Measurements from ENCODE around the gene CDK3. TPM values are rescaled to one million over a fixed set of nuclear protein-coding genes. Genes with fewer than 3 reads are reported as not detected.

Gene CDK3
- total and polyA plus RNA-seq, 12 donors = 0.74 to 56.7 (median 5.5) TPM; not detected in 3

DNA sequence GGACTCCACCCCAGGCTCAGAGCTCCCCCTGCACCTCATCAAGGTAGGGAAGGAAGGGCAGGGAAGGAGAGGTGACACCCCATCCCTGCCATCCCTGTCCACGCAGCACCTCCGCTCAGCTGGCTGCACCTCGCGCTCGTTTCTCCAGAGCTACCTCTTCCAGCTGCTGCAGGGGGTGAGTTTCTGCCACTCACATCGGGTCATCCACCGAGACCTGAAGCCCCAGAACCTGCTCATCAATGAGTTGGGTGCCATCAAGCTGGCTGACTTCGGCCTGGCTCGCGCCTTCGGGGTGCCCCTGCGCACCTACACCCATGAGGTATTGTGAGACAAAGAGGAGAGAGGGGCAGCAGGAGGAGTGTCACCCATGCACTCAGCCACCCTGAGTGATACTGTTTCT lies 1.4 kb downstream of the CDK3 start:
- WGBS, 4 donors = 96 to 97% (median 97%) methylated on average over 9 to 12 of the region's 12 CpGs
- no peak for DNase-seq
- intact Hi-C loops (cut with DNase I) = loop anchor here in 1 of 2 donors (5.0 kb wide), 1 partner anchor 95 kb away; no protein-coding TSS in a partner anchor
- no peaks in the 10 kb centered on the region for H3K36me3 ChIP-seq (replicated peaks in 1 of 2)
- H3K4me3 ChIP-seq = no peak overlapping the region
- peaks cover 3 to 11% of the 10 kb centered on the region in 2 donors for H3K4me1 ChIP-seq (replicated peaks in 1 of 2)
- H3K9me3 ChIP-seq (replicated peaks in 1 of 3) = no peaks in the 10 kb centered on the region
- H3K27me3 ChIP-seq = no peaks in the 10 kb centered on the region
- H3K27ac ChIP-seq = no peak overlapping the region
- TF ChIP-seq POLR2A (IDR thresholded peaks at IDR 0.05) = no peak
- TF ChIP-seq, protein P1, sequence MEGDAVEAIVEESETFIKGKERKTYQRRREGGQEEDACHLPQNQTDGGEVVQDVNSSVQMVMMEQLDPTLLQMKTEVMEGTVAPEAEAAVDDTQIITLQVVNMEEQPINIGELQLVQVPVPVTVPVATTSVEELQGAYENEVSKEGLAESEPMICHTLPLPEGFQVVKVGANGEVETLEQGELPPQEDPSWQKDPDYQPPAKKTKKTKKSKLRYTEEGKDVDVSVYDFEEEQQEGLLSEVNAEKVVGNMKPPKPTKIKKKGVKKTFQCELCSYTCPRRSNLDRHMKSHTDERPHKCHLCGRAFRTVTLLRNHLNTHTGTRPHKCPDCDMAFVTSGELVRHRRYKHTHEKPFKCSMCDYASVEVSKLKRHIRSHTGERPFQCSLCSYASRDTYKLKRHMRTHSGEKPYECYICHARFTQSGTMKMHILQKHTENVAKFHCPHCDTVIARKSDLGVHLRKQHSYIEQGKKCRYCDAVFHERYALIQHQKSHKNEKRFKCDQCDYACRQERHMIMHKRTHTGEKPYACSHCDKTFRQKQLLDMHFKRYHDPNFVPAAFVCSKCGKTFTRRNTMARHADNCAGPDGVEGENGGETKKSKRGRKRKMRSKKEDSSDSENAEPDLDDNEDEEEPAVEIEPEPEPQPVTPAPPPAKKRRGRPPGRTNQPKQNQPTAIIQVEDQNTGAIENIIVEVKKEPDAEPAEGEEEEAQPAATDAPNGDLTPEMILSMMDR (IDR thresholded peaks at IDR 0.05) = no peak

DNA sequence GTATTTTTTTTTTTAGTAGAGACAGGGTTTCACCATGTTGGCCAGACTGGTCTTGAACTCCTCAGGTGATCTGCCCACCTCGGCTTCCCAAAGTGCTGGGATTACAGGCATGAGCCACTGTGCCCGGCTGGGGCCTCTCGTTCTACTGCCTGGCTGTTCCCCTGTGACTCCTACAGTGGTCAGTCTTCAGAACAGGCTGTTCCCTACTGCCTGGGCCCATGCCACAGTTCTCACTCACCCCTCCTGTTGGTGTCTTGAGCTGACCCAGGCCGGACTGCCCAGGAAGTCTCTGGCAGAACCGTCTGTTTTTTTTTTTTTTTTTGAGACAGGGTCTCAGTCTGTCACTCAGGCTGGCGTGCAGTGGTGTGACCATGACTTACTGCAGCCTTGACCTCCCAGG lies 3.3 kb downstream of the CDK3 start:
- Histone ChIP-seq H3K9me3 (replicated peaks in 1 of 3) (no peaks in the 10 kb centered on the region), H3K27ac (no peak overlapping the region), H3K27me3 (no peaks in the 10 kb centered on the region), H3K4me1 (replicated peaks in 1 of 2) (peaks cover 3 to 11% of the 10 kb centered on the region in 2 donors), H3K36me3 (replicated peaks in 1 of 2) (no peaks in the 10 kb centered on the region), H3K4me3 (no peak overlapping the region)
- 64 to 75% (median 67%) methylated on average over 6 of the region's 6 CpGs for WGBS, 4 donors
- no peak for DNase-seq
- intact Hi-C loops (cut with DNase I) = loop anchor here (2.0 to 5.0 kb wide), 2 partner anchors 97 kb away; no protein-coding TSS in a partner anchor
- no peak for TF ChIP-seq POLR2A (IDR thresholded peaks at IDR 0.05)
- TF ChIP-seq, protein P1 (IDR thresholded peaks at IDR 0.05) = no peak

DNA sequence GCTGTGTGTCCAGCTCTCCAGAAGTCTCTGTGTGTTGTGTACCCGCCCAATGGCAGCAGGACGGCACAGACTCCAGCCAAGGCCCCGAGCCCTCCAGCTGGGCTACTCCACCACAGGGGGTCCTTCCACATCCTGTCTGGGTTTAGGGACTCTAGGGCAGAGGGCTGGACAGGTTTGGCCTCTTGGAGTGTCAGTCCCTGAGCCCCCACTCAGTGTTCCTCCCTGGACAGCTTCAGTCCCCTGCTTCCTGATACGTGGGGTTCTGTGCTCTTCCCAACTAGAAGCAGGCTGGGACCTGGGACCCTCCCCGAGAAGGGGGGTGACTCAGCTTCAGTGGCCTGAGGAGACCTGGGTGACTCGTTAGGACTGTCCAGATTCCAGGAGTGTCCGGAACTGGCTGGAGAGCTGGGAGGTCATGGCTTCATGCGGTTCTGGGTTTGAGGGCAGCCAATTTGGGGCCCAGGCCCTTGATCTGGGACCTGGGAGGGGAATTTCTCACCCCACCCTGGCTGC lies 4.2 kb downstream of the CDK3 start:
- whole genome bisulfite sequencing, 4 donors = 40 to 73% (median 62%) methylated on average over 2 to 8 of the region's 8 CpGs
- H3K27me3 ChIP-seq = no peaks in the 10 kb centered on the region
- no peaks in the 10 kb centered on the region for H3K9me3 ChIP-seq (replicated peaks in 1 of 3)
- no peak for TF ChIP-seq POLR2A (IDR thresholded peaks at IDR 0.05)
- TF ChIP-seq, protein P1 (IDR thresholded peaks at IDR 0.05) = no peak
- H3K4me1 ChIP-seq (replicated peaks in 1 of 2) = peaks cover 3 to 11% of the 10 kb centered on the region in 2 donors
- DNase-seq = peak in 5 of 7 donors; percentile 43 to 77 (median 47)
- H3K4me3 ChIP-seq = no peak overlapping the region
- intact Hi-C loops (cut with DNase I) = loop anchor here (2.0 to 5.0 kb wide), 2 partner anchors 98 kb away; no protein-coding TSS in a partner anchor
- H3K36me3 ChIP-seq (replicated peaks in 1 of 2) = no peaks in the 10 kb centered on the region
- peak overlapping the region in 4 of 5 donors; percentile 6 to 70 (median 56) for H3K27ac ChIP-seq

DNA sequence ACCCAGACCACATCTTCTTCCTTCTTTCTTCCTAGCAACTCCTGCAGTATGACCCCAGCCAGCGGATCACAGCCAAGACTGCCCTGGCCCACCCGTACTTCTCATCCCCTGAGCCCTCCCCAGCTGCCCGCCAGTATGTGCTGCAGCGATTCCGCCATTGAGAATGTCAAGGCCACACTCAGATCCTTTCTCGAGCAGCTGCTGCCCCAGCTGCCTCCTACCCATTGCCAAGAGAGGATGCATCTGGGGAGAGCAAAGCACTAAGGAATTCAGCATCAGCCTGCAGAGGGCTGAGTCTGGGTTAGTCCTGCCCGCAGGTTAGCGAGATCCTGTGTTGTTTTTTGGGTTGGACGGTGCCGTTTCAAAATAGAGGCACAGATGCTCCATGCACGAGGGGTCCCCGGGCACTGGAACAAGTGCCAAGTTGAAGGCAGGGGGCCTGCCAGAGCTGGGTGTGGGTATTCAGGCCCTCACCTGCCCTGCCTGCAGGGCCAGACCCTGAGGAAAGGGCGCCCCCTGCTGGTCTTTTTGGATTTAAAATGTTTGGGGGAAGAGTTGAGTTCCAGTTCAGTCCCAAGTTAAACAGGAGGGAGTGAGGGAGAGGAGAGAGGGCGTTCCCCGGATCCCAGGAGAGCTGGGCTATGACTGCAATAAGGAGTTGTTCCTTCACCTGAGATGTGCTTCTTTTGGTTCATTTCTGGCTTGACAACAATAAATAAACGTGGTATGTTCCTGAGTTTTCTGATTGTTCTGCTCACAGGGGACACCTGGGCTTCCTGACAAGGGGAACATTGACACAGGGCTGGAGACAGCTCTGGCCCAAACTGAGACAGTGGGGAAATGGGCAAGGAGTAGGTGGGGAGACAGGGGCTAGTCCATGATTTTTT lies 4.9 kb downstream of the CDK3 start:
- intact Hi-C loops (cut with DNase I) = loop anchor here in 1 of 2 donors (2.0 kb wide), 1 partner anchor 99 kb away; no protein-coding TSS in a partner anchor
- Histone ChIP-seq H3K27ac (peak overlapping the region in 4 of 5 donors; percentile 29 to 70 (median 56)), H3K36me3 (replicated peaks in 1 of 2) (no peaks in the 10 kb centered on the region), H3K9me3 (replicated peaks in 1 of 3) (no peaks in the 10 kb centered on the region), H3K4me1 (replicated peaks in 1 of 2) (peaks cover 3 to 11% of the 10 kb centered on the region in 2 donors), H3K27me3 (no peaks in the 10 kb centered on the region), H3K4me3 (no peak overlapping the region)
- no peak for TF ChIP-seq POLR2A (IDR thresholded peaks at IDR 0.05)
- TF ChIP-seq, protein P1 (IDR thresholded peaks at IDR 0.05) = peak; percentile 74 to 92 (median 82)
- peak; percentile 75 to 90 (median 87) for DNase-seq
- WGBS, 4 donors = 24 to 39% (median 32%) methylated on average over 12 to 16 of the region's 16 CpGs

All from adrenal gland (tissue), 12 donors.